ENCODE results near the gene RBFOX2.
A peak's percentile ranks its signal among the peaks of the same experiment; 100 is the strongest.

RBFOX2 gene

DNA sequence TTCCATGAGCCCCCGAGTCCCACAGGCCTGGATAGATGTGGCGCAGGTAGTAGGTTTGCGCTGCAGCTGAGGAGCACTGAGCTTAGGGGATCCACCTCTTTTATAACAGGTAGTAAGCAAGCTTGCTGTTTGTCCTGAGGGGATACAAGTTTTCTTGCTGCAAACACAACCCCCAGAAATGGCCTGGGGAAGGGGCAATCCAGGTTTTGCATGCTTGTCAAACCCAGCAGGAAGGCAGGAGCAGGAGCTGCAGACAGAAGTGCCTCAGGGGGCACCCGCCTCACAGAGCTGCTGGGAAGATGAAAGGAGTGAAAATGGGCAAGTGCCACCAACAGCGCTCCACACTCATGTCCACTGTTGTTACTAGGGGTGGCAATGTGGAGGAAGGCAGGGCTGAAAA is 292.5 kb downstream of the RBFOX2 start:
- H3K4me3 ChIP-seq (ENCODE audit: low read depth, low read length): no peak overlapping the region
- no peak for DNase-seq (ENCODE audit: low read depth)

DNA sequence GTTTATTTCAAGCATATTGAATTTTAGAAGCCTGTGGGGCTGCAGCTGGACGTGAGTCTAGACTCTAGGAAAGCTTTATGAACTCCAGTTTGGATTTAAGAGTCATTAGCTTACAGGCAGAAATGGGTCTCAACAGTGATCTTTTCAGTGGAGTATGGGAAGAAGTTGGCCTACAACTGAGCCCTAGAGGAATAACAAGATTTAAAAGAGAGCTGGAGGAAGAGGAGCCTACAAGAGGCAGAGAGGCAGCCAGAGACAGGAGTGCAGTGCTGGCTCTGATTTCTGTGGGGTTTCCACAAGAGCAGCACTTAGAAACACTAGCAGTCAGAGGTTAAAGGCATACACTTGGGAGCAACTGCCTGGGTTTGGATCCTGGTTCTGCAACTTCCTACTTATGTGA is 293.1 kb downstream of the RBFOX2 start:
- no peak for DNase-seq (ENCODE audit: low read depth)
- no peak overlapping the region for H3K4me3 ChIP-seq (ENCODE audit: low read depth, low read length)

DNA sequence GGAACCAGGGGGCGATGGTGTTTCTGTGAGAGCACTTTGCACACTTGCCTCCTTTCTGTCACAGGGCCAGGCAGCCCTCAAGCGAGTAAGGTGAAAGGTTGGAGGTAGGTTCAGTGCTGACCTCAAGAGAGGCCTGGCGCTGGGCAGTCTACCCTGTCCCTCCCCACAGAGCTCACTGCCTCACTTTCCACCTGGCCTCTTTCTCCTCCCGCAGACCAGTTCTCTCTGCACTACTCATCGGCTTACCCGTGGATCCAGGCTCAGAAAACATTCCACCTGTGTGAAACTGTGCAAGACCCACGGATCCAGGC is 294.2 kb downstream of the RBFOX2 start:
- no peak overlapping the region for H3K4me3 ChIP-seq (ENCODE audit: low read depth, low read length)
- no peak for DNase-seq (ENCODE audit: low read depth)

DNA sequence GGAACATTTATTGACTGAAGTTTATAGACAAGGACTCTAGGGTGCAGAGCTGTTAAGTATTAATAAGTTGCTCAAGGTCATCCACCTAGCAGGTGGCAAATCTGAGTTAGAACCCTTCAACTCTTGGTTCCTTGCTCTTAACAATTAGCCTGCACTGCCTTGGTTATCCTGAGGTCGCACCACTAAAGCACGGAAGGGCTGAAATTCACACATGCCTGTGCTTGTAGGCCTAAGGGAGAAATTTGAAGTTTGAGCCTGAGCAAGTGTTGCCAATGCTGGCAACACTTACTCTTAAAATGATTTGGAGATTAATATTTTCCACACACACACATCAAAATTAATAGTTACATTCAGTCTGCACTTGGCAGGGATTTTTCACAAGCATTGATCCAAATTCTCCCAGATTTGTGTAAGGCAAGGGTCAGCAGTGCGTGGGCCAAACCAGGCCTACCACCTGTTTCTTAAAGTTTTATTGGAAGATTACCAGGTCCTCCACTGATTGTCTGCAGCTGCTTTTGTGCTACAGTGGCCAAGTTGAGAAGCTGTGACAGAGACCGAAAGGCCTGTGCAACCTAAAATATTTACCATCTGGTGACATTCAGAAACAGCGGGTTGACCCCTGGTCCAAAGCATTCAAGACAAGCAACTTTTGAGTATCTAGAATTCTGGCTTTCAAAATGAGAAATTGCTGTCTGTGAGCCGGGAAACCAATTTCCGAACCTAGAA is 294.7 kb downstream of the RBFOX2 start:
- no peak overlapping the region for H3K4me3 ChIP-seq (ENCODE audit: low read depth, low read length)
- DNase-seq (ENCODE audit: low read depth): no peak

DNA sequence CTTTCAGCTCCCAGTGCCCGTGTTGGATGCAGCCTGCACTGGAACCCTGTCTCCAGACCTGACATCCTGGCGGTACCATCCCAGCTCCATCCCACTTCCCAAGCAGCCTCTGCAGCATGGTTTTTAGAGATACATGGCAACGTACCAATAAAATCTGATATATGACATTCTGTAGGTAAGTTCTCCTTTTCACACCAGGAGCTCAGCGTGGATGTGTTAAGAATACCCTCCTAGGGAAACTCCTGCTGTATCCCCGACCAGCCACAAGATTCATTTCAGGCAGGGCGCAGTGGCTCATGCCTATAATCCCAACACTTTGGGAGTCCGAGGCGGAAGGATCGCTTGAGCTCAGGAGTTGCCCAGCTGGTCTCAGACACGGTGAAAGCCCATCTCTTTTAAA is 295.6 kb downstream of the RBFOX2 start:
- no peak for DNase-seq (ENCODE audit: low read depth)

GRCh38 chr22:35732116-35732515 is 296.5 kb downstream of the RBFOX2 start:
- no peak overlapping the region for H3K4me3 ChIP-seq (ENCODE audit: low read depth, low read length)
- no peak for DNase-seq (ENCODE audit: low read depth)

More for the DNA sequence above, 295.6 kb downstream of the RBFOX2 start:
- H3K4me3 ChIP-seq (ENCODE audit: low read depth, low read length): no peak overlapping the region

DNA sequence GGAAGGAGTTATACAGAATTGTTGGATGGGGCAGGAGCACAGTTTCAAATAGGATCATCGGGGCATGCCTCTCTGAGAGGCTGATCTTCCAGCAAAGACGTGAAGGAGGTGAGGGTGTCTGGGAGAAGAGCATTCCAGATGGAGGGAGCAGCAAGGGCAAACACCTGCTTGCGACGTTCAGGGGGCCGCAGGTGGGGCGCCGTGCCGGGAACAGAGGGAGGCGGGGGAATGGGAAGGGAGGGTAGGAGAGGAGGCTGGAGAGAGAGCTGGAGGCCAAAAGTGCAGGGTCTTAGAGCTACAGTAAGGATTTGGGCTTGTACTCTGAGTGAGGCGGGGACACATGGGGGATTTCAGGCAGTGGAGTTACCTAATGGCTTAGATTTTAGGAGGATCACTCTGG is 297.3 kb downstream of the RBFOX2 start:
- DNase-seq (ENCODE audit: low read depth): no peak
- H3K4me3 ChIP-seq (ENCODE audit: low read depth, low read length): no peak overlapping the region

DNA sequence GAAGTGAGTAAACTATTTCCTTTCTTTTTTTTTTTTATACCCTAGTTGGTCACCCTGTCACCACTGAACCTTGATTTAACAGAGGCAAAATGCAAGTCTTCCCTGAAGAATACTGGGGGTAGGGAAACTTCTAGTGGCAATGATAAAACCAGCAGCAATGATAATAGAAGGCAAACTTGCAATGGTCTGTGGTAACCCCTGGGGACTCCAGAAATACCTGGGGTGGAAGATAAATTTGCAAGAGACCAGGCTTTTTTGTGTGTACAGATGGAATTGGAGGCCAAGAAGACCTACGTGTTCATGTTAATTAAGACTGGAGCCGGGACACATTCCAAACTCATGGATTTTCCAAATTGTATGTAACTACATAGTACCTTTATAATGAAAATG is 299.3 kb downstream of the RBFOX2 start:
- DNase-seq (ENCODE audit: low read depth): no peak
- no peak overlapping the region for H3K4me3 ChIP-seq (ENCODE audit: low read depth, low read length)

DNA sequence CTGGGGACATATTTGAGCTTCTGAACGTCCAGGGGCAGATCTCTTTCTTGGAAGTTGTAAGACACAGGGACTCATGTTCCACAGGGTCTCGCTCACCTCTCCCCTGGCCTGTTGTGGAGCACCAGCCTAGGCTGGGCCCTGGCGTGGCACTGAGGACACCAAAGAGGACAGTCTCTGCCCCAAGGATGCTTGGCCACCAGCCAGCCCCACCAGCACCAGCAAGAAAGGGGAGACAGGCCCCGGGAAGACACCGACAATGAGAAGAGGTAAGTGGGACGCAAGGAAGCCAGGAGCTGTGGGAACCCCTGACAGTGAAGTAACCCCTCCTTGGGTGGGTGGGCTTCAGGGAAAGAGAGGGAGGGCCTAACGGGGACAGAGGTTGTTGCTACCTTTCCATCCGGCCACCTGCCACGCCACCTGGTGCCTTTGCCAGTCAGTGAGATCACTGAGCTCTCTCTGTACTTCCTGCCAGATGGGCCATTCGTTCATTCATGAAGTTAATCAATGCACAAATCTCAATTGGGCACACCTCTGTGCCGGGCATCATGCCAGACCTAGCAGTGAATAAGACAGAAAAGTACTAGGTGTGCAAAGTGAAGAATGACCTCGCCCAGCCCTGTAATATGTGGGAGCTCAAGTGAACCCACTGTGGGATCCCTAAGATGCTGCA is 299.9 kb downstream of the RBFOX2 start:
- DNase-seq (ENCODE audit: low read depth): no peak
- no peak overlapping the region for H3K4me3 ChIP-seq (ENCODE audit: low read depth, low read length)

DNA sequence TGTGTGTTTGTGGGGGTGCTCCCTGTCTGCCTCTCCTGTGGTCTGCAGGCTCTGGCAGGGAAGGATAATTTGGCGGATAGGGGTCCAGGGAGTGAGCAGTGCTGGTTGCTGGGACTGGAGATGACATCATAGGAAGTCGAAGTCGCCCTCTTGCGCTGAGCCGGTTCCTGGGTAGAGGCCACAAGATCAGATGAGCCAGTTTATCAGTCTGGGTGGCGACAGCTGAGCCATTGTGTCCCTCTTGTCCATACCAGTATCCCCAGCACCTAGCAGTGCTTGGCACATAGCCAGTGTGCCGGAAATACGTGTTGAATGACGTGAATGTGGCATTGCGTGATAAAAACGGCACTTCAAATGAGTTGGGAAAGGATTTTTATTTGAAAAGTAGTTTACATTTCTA is 301.2 kb downstream of the RBFOX2 start:
- no peak for DNase-seq (ENCODE audit: low read depth)
- H3K4me3 ChIP-seq (ENCODE audit: low read depth, low read length): no peak overlapping the region

DNA sequence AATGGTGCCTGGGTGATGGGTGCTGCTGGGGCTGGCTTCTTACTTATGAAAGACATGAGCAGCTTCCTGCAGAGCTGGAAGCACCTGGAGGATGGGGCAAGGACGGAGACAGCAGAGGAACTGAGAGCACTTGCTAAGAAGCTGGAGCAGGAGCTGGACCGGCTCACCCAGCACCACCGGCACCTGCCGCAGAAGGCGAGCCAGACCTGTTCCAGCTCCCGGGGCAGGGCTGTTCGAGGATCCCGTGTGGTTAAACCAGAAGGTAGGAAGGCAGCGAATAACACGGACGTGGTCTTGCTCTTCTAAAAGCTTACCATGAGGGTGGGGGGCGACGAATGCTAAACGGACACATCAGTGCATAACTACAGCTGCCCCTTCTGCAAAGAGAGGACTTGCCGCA is 301.7 kb downstream of the RBFOX2 start:
- no peak for DNase-seq (ENCODE audit: low read depth)

DNA sequence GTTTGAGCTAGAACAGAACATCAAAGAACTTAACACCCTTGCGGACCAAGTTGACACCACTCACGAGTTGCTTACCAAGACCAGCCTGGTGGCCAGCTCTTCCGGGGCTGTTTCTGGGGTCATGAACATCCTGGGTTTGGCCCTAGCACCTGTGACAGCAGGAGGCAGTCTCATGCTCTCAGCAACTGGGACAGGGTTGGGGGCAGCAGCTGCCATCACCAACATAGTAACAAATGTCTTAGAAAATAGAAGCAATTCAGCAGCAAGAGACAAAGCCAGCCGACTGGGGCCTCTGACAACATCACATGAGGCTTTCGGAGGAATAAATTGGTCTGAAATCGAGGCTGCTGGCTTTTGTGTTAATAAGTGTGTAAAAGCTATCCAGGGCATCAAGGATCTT is 302.2 kb downstream of the RBFOX2 start:
- DNase-seq (ENCODE audit: low read depth): no peak
- H3K4me3 ChIP-seq (ENCODE audit: low read depth, low read length): no peak overlapping the region

More for the DNA sequence above, 301.7 kb downstream of the RBFOX2 start:
- no peak overlapping the region for H3K4me3 ChIP-seq (ENCODE audit: low read depth, low read length)

GRCh38 chr22:35725521-35725920 is 303.1 kb downstream of the RBFOX2 start:
- DNase-seq (ENCODE audit: low read depth): no peak
- no peak overlapping the region for H3K4me3 ChIP-seq (ENCODE audit: low read depth, low read length)

DNA sequence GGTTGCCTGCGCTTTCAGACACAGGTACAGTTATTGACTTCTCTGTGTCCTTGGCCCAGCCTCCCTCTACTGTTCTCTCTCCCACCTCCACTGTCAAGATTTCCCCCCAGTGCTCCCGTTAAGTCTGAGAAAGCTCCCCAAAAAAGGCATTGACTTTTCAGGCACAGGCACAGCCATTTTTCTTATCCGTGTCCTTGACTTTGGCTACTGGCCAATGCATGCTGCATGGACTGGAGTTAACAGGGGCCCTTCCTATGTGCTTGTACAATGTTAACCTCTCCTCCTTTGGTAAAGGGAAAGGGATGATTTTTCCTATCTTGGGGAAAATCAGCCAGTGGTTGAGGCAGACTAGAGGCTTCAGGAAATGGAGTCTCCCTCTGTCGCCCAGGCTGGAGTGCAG is 306.7 kb downstream of the RBFOX2 start:
- no peak overlapping the region for H3K4me3 ChIP-seq (ENCODE audit: low read depth, low read length)
- no peak for DNase-seq (ENCODE audit: low read depth)

GRCh38 chr22:35719212-35719875 is 309.3 kb downstream of the RBFOX2 start:
- no peak for DNase-seq (ENCODE audit: low read depth)
- H3K4me3 ChIP-seq (ENCODE audit: low read depth, low read length): no peak overlapping the region

GRCh38 chr22:35717572-35717971 is 311.1 kb downstream of the RBFOX2 start, which contains the start of gene APOL5:
TSS of gene APOL5 (plus strand) at chr22:35717872. CDS start at chr22:35717872, 0 bp downstream.
- DNase-seq (ENCODE audit: low read depth): no peak
- H3K4me3 ChIP-seq (ENCODE audit: low read depth, low read length): no peak within 1 kb of the TSS

DNA sequence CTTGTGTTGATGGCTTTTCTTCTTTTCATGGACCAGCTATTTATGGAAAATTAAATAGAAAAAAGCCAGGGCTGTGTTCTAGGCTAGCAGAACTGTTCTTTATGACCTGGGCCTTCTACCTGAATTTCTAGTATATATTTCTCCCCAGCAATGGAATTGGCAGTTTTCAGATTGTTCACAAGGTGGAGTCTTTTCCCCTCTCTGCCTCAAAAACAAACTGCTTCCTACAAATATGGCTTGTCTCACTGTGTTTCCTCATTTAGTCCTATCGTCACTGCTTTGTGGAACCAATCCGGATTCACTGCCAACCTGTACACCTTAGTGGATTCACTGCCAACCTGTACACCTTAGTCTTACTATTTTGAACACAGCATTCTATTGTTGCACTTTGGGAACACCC is 316.0 kb downstream of the RBFOX2 start:
- H3K4me3 ChIP-seq (ENCODE audit: low read depth, low read length): no peak overlapping the region
- no peak for DNase-seq (ENCODE audit: low read depth)

- no peak for DNase-seq (ENCODE audit: low read depth)
These were observed 317.3 kb downstream of the RBFOX2 start for GRCh38 chr22:35711336-35711735.

GRCh38 chr22:35708917-35709316 is 319.7 kb downstream of the RBFOX2 start:
- DNase-seq (ENCODE audit: low read depth): no peak
- no peak overlapping the region for H3K4me3 ChIP-seq (ENCODE audit: low read depth, low read length)

More at GRCh38 chr22:35711336-35711735, 317.3 kb downstream of the RBFOX2 start:
- no peak overlapping the region for H3K4me3 ChIP-seq (ENCODE audit: low read depth, low read length)

GRCh38 chr22:35708453-35708852 is 320.2 kb downstream of the RBFOX2 start:
- H3K4me3 ChIP-seq (ENCODE audit: low read depth, low read length): no peak overlapping the region
- peak; percentile 29 for DNase-seq (ENCODE audit: low read depth)

DNA sequence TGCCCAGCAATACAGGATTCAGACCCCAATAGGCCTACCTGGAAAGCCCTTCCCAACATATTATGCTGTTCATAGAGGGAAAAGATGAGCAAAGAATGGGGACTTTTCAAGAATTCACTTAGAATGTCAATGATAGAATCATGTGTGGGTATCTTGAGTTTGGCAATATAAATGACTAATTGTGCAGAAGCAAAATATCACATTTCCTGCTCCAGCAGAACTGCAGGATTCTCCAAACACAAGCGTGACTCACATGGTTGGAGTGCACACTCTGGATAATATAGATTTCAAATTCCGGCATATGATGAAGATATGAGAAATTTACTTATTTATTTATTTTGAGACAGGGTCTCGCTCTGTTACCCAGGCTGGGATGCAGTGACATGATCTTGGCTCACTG is 323.5 kb downstream of the RBFOX2 start:
- H3K4me3 ChIP-seq (ENCODE audit: low read depth, low read length): no peak overlapping the region
- peak; percentile 64 for DNase-seq (ENCODE audit: low read depth)
